ENCODE data around the gene GBP3. TPM values are rescaled to one million over a fixed set of nuclear protein-coding genes. Genes with fewer than 3 reads are reported as not detected.
A peak's percentile ranks its signal among the peaks of the same experiment; 100 is the strongest.

GBP3 gene
- total and polyA plus RNA-seq, 2 of the 8 experiments (the other 6 are each of a cell fraction or from before 2014, with no cell fraction given): not detected

DNA sequence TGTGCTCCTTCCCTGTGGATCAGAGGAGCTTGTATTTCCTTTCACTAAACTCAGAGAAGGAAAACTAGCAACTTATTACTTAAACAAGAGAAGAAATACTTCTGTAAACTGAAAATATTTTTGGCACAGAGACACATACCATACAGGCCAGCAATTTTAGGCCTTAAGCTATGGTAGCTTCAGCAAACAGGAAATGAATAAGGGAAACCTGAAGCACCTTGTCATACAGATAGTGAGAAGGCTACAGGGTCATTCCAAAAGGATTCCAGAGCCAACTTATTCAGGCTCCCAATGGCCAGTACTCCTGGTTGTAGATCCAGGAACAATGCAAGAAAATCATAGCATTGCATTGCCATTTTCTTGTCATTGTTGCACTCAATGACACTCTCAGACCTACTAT lies 21.2 kb downstream of the GBP3 start:
- Histone ChIP-seq H3K14ac (ENCODE audit: insufficient read length) (no peak overlapping the region), H3K79me2 (ENCODE audit: control insufficient read depth in 1 of 2, insufficient read depth in 2 of 2, low read length in 2 of 2) (no peaks in the 10 kb centered on the region), H3K9me3 (ENCODE audit: insufficient read depth in 2 of 2, low read depth in 1 of 2, low read length in 1 of 2) (no peaks in the 10 kb centered on the region), H3K4me1 (replicated peaks in 1 of 4; ENCODE audit: control insufficient read depth in 3 of 4, insufficient read depth in 4 of 4, low read length in 3 of 4) (no peaks in the 10 kb centered on the region), H3K27me3 (replicated peaks in 1 of 4; ENCODE audit: control insufficient read depth in 3 of 4, extremely low read depth in 1 of 4, insufficient read depth in 3 of 4, low read length in 3 of 4) (no peaks in the 10 kb centered on the region), H2BK120ac (replicated peaks; ENCODE audit: low read depth, low read length) (no peak overlapping the region), H2AK5ac (ENCODE audit: low read depth, low read length) (no peak overlapping the region), H3K36me3 (ENCODE audit: control insufficient read depth in 2 of 4, insufficient read depth in 4 of 4, low read length in 3 of 4) (no peaks in the 10 kb centered on the region), H3K18ac (ENCODE audit: extremely low read depth, low read length) (no peak overlapping the region), H2BK20ac (ENCODE audit: low read length) (no peak overlapping the region), H3K23ac (ENCODE audit: insufficient read length) (no peak overlapping the region), H4K20me1 (replicated peaks in 1 of 2; ENCODE audit: control insufficient read depth in 1 of 2, insufficient read depth in 2 of 2, low read length in 2 of 2) (no peaks in the 10 kb centered on the region), H2AFZ (ENCODE audit: low read length) (no peak overlapping the region), H3K27ac (ENCODE audit: low read depth, low read length) (no peak overlapping the region), H3K9ac (replicated peaks in 1 of 4; ENCODE audit: extremely low read depth in 1 of 4, low read depth in 3 of 4, low read length in 3 of 4) (no peak overlapping the region), H2BK5ac (ENCODE audit: low read depth, low read length) (no peak overlapping the region), H4K5ac (ENCODE audit: insufficient read length, low read depth, low read length) (no peak overlapping the region), H4K8ac (ENCODE audit: extremely low read depth, insufficient read depth, low read length) (no peak overlapping the region), H4K91ac (replicated peaks; ENCODE audit: insufficient read length, low read length) (no peak overlapping the region), H3K23me2 (ENCODE audit: low read depth, low read length) (no peaks in the 10 kb centered on the region), H2BK15ac (ENCODE audit: low read length) (no peak overlapping the region), H3K79me1 (ENCODE audit: low read depth, low read length) (no peaks in the 10 kb centered on the region), H3K4ac (replicated peaks; ENCODE audit: insufficient read length, low read depth, low read length) (no peak overlapping the region), H2BK12ac (ENCODE audit: low read depth, low read length) (no peak overlapping the region), H3K4me2 (ENCODE audit: insufficient read depth in 1 of 2, low read depth in 2 of 2, low read length in 2 of 2) (no peak overlapping the region), H3K56ac (replicated peaks; ENCODE audit: insufficient read length, low read depth, low read length) (no peak overlapping the region), H3K4me3 (ENCODE audit: extremely low read depth in 1 of 4, insufficient read depth in 2 of 4, low read depth in 3 of 4, low read length in 4 of 4) (no peak overlapping the region)
- CTCF ChIA-PET (ENCODE audit: partially characterized antibody): interaction anchor here (0.9 to 1.4 kb wide), 4 partner anchors 16 to 357 kb away, joined by 3 to 4 read pairs (median 3); no protein-coding TSS in a partner anchor
- POLR2A ChIA-PET (ENCODE audit: partially characterized antibody): no interaction called here
- no peak for TF ChIP-seq ZNF274 (IDR thresholded peaks at IDR 0.05; ENCODE audit: borderline replicate concordance, extremely low read depth, low read length)
- TF ChIP-seq, protein P1, sequence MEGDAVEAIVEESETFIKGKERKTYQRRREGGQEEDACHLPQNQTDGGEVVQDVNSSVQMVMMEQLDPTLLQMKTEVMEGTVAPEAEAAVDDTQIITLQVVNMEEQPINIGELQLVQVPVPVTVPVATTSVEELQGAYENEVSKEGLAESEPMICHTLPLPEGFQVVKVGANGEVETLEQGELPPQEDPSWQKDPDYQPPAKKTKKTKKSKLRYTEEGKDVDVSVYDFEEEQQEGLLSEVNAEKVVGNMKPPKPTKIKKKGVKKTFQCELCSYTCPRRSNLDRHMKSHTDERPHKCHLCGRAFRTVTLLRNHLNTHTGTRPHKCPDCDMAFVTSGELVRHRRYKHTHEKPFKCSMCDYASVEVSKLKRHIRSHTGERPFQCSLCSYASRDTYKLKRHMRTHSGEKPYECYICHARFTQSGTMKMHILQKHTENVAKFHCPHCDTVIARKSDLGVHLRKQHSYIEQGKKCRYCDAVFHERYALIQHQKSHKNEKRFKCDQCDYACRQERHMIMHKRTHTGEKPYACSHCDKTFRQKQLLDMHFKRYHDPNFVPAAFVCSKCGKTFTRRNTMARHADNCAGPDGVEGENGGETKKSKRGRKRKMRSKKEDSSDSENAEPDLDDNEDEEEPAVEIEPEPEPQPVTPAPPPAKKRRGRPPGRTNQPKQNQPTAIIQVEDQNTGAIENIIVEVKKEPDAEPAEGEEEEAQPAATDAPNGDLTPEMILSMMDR (IDR thresholded peaks at IDR 0.05; ENCODE audit: control extremely low read depth in 1 of 3, insufficient read depth in 1 of 3, low read depth in 1 of 3, low read length in 3 of 3): no peak
- no peak for TF ChIP-seq SAP30 (IDR thresholded peaks at IDR 0.05; ENCODE audit: insufficient read depth, insufficient replicate concordance, low read length)
- TF ChIP-seq SIX5 (IDR thresholded peaks at IDR 0.05; ENCODE audit: low read depth, low read length): no peak
- TF ChIP-seq GABPA (IDR thresholded peaks at IDR 0.05; ENCODE audit: borderline replicate concordance, insufficient read depth, low read length): no peak
- no peak for TF ChIP-seq SP4 (IDR thresholded peaks at IDR 0.05; ENCODE audit: low read length)
- TF ChIP-seq EGR1 (IDR thresholded peaks at IDR 0.05; ENCODE audit: borderline replicate concordance, low read depth, low read length): no peak
- no peak for TF ChIP-seq RXRA (IDR thresholded peaks at IDR 0.05; ENCODE audit: insufficient read depth, low read depth, low read length)
- no peak for TF ChIP-seq CTBP2 (IDR thresholded peaks at IDR 0.05; ENCODE audit: borderline replicate concordance, insufficient read depth, insufficient read length, low read length)
- FAIRE-seq (peak; percentile 39), DNase-seq (ENCODE audit: low read depth in 1 of 2, low spot score in 2 of 2) (no peak)
